Measurements from ENCODE around the gene PPFIBP2. TPM values are rescaled to one million over a fixed set of nuclear protein-coding genes. Genes with fewer than 3 reads are reported as not detected.

The PPFIBP2 gene
- total RNA-seq, 1 donor from 2014 or later, result 74.1 TPM

- Mint-ChIP-seq H3K36me3 (ENCODE audit: unreplicated experiment) (peaks cover 87% of the 10 kb centered on the region), H3K4me1 (ENCODE audit: unreplicated experiment) (peaks cover 2% of the 10 kb centered on the region)
Measured at GRCh38 chr11:7639643-7640025, 125.8 kb downstream of the PPFIBP2 start.

GRCh38 chr11:7640816-7641215, 127.0 kb downstream of the PPFIBP2 start:
- peaks cover 2% of the 10 kb centered on the region for H3K4me1 Mint-ChIP-seq (ENCODE audit: unreplicated experiment)
- DNase-seq (ENCODE audit: extremely low spot score, unreplicated experiment), result no peak
- H3K27me3 Mint-ChIP-seq (ENCODE audit: unreplicated experiment), result no peaks in the 10 kb centered on the region
- no peaks in the 10 kb centered on the region for H3K9me3 Mint-ChIP-seq (ENCODE audit: unreplicated experiment)
- peaks cover 86% of the 10 kb centered on the region for H3K36me3 Mint-ChIP-seq (ENCODE audit: unreplicated experiment)
- no peak for TF ChIP-seq CTCF (IDR thresholded peaks at IDR 0.05)
- H3K27ac Mint-ChIP-seq (ENCODE audit: unreplicated experiment), result no peak overlapping the region
- H3K4me3 Mint-ChIP-seq (ENCODE audit: unreplicated experiment), result no peak overlapping the region

More at GRCh38 chr11:7639643-7640025, 125.8 kb downstream of the PPFIBP2 start:
- H3K9me3 Mint-ChIP-seq (ENCODE audit: unreplicated experiment), result no peaks in the 10 kb centered on the region
- no peak for DNase-seq (ENCODE audit: extremely low spot score, unreplicated experiment)
- no peaks in the 10 kb centered on the region for H3K27me3 Mint-ChIP-seq (ENCODE audit: unreplicated experiment)
- no peak overlapping the region for H3K4me3 Mint-ChIP-seq (ENCODE audit: unreplicated experiment)
- H3K27ac Mint-ChIP-seq (ENCODE audit: unreplicated experiment), result no peak overlapping the region
- TF ChIP-seq CTCF (IDR thresholded peaks at IDR 0.05), result no peak

GRCh38 chr11:7642747-7643146, 128.9 kb downstream of the PPFIBP2 start:
- Mint-ChIP-seq H3K36me3 (ENCODE audit: unreplicated experiment) (peaks cover 82% of the 10 kb centered on the region), H3K9me3 (ENCODE audit: unreplicated experiment) (no peaks in the 10 kb centered on the region), H3K4me1 (ENCODE audit: unreplicated experiment) (no peaks in the 10 kb centered on the region), H3K27ac (ENCODE audit: unreplicated experiment) (no peak overlapping the region), H3K27me3 (ENCODE audit: unreplicated experiment) (no peaks in the 10 kb centered on the region), H3K4me3 (ENCODE audit: unreplicated experiment) (no peak overlapping the region)
- DNase-seq (ENCODE audit: extremely low spot score, unreplicated experiment), result no peak
- no peak for TF ChIP-seq CTCF (IDR thresholded peaks at IDR 0.05)

- Mint-ChIP-seq H3K4me1 (ENCODE audit: unreplicated experiment) (no peaks in the 10 kb centered on the region), H3K27me3 (ENCODE audit: unreplicated experiment) (no peaks in the 10 kb centered on the region), H3K36me3 (ENCODE audit: unreplicated experiment) (peaks cover 77% of the 10 kb centered on the region), H3K27ac (ENCODE audit: unreplicated experiment) (no peak overlapping the region), H3K4me3 (ENCODE audit: unreplicated experiment) (no peak overlapping the region), H3K9me3 (ENCODE audit: unreplicated experiment) (no peaks in the 10 kb centered on the region)
- TF ChIP-seq CTCF (IDR thresholded peaks at IDR 0.05), result no peak
- no peak for DNase-seq (ENCODE audit: extremely low spot score, unreplicated experiment)
Measured at GRCh38 chr11:7643314-7643713, 129.5 kb downstream of the PPFIBP2 start.

GRCh38 chr11:7645206-7645605, 131.4 kb downstream of the PPFIBP2 start:
- no peaks in the 10 kb centered on the region for H3K4me1 Mint-ChIP-seq (ENCODE audit: unreplicated experiment)
- DNase-seq (ENCODE audit: extremely low spot score, unreplicated experiment), result no peak
- H3K36me3 Mint-ChIP-seq (ENCODE audit: unreplicated experiment), result peaks cover 73% of the 10 kb centered on the region
- H3K9me3 Mint-ChIP-seq (ENCODE audit: unreplicated experiment), result no peaks in the 10 kb centered on the region
- H3K4me3 Mint-ChIP-seq (ENCODE audit: unreplicated experiment), result no peak overlapping the region
- H3K27ac Mint-ChIP-seq (ENCODE audit: unreplicated experiment), result no peak overlapping the region
- no peak for TF ChIP-seq CTCF (IDR thresholded peaks at IDR 0.05)
- H3K27me3 Mint-ChIP-seq (ENCODE audit: unreplicated experiment), result no peaks in the 10 kb centered on the region

Measured in osteocyte (in vitro differentiated cells).